Stimulated activated naive CD4-positive, alpha-beta T cell (primary cell): ENCODE measurements around the gene SLC20A1.
A peak's percentile ranks its signal among the peaks of the same experiment; 100 is the strongest.

Experiments
- DNase-seq, 6 experiments: peaks; one replicate each; lab custom pipeline; 2025; lab: John Stamatoyannopoulos, UW

Gene SLC20A1

GRCh38 chr2:112625474-112626114 is 20.1 kb upstream of the SLC20A1 start:
- DNase-seq, result no peak

- peak; percentile 34 to 83 (median 58) for DNase-seq
Observed at GRCh38 chr2:112626604-112627059, 19.1 kb upstream of the SLC20A1 start.

- no peak for DNase-seq
Observed at GRCh38 chr2:112627060-112628040, 18.4 kb upstream of the SLC20A1 start.

- DNase-seq, result no peak
Observed at GRCh38 chr2:112629224-112629623, 16.5 kb upstream of the SLC20A1 start.

GRCh38 chr2:112629823-112630222 is 15.9 kb upstream of the SLC20A1 start:
- no peak for DNase-seq

- peak in 1 of 6 experiments; percentile 34 for DNase-seq
Observed at GRCh38 chr2:112630268-112630667, 15.5 kb upstream of the SLC20A1 start.

- no peak for DNase-seq
Observed at GRCh38 chr2:112633708-112634107, 12.0 kb upstream of the SLC20A1 start.

GRCh38 chr2:112634153-112634873 is 11.4 kb upstream of the SLC20A1 start:
- DNase-seq, result peak in 3 of 6 experiments; percentile 7 to 43 (median 13)

- peak in 1 of 6 experiments; percentile 43 for DNase-seq
Observed at GRCh38 chr2:112634874-112635157, 10.9 kb upstream of the SLC20A1 start.

GRCh38 chr2:112636605-112637288 is 9.0 kb upstream of the SLC20A1 start:
- DNase-seq, result no peak

- DNase-seq, result no peak
Observed at GRCh38 chr2:112637289-112637660, 8.5 kb upstream of the SLC20A1 start.

GRCh38 chr2:112639936-112640335 is 5.8 kb upstream of the SLC20A1 start:
- no peak for DNase-seq

GRCh38 chr2:112640467-112640799 is 5.3 kb upstream of the SLC20A1 start:
- DNase-seq, result no peak

- no peak for DNase-seq
Observed at GRCh38 chr2:112640800-112641675, 4.7 kb upstream of the SLC20A1 start.

- DNase-seq, result no peak
Observed at GRCh38 chr2:112641701-112642100, 4.0 kb upstream of the SLC20A1 start.

- no peak for DNase-seq
Observed at GRCh38 chr2:112642561-112642960, 3.2 kb upstream of the SLC20A1 start.

GRCh38 chr2:112642966-112643365 is 2.8 kb upstream of the SLC20A1 start:
- no peak for DNase-seq

GRCh38 chr2:112643488-112643887 is 2.3 kb upstream of the SLC20A1 start:
- DNase-seq, result no peak

- DNase-seq, result no peak
Observed at GRCh38 chr2:112644155-112644932, 1.4 kb upstream of the SLC20A1 start.

GRCh38 chr2:112644933-112645309 is 818 bp upstream of the SLC20A1 start:
- DNase-seq, result no peak
